ENCODE data around the gene ANTXR1.
A peak's percentile ranks its signal among the peaks of the same experiment; 100 is the strongest.

The ANTXR1 gene

DNA sequence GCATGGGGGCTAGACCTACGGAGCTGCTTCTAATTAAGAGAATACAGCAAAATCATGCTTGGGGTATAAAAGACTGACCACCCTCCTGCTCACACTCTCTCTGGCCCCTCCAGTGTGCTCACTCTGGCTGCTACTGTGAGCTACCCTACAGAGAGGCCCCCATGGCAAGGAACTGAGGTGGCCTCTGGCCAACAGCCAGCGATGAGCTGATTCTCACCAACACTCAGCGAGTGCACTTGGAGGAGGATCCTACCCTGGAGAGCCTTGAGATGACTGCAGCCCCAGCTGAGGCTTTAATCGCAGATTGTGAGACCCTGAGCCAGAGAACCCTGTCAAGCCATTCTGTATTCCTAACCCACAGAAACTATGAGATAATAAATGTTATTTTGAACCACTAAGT, 285.9 kb downstream of the ANTXR1 start:
- H3K4me3 ChIP-seq (ENCODE audit: low read depth, low read length), result no peak overlapping the region
- H3K4me1 ChIP-seq, result peaks cover 4% of the 10 kb centered on the region; the same call in 1 of the 2 replicates
- no peaks in the 10 kb centered on the region for H3K27me3 ChIP-seq
- no peaks in the 10 kb centered on the region for H3K36me3 ChIP-seq
- TF ChIP-seq, protein P1, sequence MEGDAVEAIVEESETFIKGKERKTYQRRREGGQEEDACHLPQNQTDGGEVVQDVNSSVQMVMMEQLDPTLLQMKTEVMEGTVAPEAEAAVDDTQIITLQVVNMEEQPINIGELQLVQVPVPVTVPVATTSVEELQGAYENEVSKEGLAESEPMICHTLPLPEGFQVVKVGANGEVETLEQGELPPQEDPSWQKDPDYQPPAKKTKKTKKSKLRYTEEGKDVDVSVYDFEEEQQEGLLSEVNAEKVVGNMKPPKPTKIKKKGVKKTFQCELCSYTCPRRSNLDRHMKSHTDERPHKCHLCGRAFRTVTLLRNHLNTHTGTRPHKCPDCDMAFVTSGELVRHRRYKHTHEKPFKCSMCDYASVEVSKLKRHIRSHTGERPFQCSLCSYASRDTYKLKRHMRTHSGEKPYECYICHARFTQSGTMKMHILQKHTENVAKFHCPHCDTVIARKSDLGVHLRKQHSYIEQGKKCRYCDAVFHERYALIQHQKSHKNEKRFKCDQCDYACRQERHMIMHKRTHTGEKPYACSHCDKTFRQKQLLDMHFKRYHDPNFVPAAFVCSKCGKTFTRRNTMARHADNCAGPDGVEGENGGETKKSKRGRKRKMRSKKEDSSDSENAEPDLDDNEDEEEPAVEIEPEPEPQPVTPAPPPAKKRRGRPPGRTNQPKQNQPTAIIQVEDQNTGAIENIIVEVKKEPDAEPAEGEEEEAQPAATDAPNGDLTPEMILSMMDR (IDR thresholded peaks at IDR 0.05; ENCODE audit: low read depth, low read length), result no peak
- H3K9me3 ChIP-seq, result no peaks in the 10 kb centered on the region
- DNase-seq, result peak; percentile 43

Measured in BE2C (cell line).